Embryonic facial prominence (tissue), 1 donor: ENCODE measurements around the gene NACC2.

ENCODE experiments used
- DNase-seq: peaks from one replicate; pipeline ENCODE4 v3.0.0-alpha.2; 2016; ENCODE audit errors: extremely low spot score

NACC2 gene

DNA sequence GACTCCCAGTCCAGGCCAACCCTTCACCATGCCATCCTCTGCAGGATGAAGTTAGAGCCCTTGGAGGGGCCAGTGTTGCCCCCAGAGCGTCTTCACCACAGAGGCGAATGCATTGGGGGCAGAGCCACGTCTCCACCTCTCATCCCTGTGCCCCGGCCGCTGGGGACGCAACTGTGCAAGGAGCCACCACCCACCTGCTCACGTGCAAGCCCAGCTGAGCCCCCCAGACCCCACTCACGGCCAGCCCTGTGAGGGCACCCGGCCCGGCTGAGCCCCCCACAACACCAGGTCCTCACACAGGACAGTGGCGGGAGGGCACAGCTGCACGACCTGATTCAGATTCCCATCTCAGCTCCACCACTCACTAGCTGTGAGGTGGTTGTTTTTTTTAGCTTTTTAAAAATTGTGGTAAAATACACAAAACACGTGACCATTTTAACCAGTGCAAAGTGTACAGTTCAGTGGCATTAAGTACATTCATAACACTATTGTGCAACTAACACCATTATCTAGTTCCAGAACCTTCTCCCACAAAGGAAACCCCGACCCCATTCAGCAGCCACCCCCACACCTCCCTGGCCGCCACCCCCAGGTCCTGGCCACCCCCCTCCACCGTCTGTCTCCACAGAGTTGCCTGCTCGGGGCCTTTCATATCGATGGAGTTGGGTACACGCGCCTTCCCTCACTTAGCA is 100.4 kb downstream of the NACC2 start:
- DNase-seq, result no peak

- DNase-seq, result no peak
Observed at GRCh38 chr9:135993765-135994500, 101.2 kb downstream of the NACC2 start.

- no peak for DNase-seq
Observed at GRCh38 chr9:135993409-135993742, 101.7 kb downstream of the NACC2 start.

- no peak for DNase-seq
Observed at GRCh38 chr9:135992486-135993408, 102.3 kb downstream of the NACC2 start.

DNA sequence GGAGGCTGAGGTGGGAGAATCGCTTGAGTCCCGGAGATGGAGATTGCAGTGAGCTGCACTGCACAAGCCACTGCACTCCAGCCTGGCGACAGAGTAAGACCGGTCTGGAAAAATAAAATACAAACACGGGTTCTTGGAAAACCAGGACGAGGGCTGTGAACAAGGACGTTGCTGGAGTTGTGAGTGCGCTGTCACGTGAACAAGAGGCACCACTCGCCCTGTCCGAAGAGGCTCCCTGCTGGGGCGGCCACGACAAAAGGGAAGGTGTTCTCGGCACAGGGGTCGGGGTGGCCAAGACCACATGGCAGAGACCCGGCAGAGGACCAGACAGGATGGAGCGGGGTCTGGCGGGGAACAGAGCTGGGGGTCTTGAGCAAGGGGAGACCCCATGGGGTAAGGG is 103.3 kb downstream of the NACC2 start:
- DNase-seq, result no peak

DNA sequence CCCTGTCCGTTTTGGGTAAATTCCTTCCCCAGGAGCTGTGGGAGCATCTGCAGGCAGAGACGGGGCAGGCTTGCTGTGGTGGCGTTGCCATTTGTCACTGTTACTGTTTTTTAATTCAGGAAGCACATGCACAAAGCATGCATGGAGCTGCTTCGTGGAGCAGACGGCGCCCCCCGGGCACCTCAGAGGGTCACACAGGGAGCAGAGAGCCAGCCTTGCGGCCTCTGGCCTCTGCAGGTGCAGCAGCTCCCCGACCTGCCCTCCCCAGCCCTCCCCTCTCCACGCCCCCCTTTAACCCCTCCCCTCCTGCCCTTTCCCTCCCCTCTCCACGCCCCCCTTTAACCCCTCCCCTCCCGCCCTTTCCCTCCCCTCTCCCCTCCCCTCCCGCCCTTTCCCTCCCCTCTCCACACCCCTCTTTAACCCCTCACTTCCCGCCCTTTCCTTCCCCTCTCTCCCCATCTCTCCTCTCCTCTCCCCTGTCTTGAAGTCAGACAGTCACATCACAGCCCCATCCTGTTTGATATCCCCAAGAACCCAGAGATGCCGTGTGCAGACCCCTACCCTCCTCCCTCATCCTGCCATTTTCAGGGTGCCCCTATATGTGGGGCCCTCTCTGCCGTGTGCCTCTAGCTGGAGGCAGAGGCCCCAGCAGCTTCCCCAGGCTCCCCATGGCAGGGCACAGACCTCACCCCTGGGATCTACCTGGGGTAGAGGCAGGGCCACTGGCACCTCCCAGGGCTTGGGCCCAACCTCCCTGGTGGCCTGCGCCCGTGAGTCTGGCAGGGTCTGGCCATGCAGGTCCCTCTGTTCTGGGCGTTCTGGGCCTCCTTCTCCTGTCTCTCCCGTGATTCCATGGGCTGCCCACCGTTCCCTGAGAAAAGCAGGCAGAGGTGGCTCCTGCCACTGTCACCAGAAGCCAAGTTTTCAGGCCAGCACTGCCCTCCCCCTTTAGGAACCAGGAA is 104.3 kb downstream of the NACC2 start:
- peak; percentile 47 for DNase-seq

- DNase-seq, result no peak
Observed at GRCh38 chr9:135989722-135990467, 105.2 kb downstream of the NACC2 start.

GRCh38 chr9:135989157-135989556 is 105.9 kb downstream of the NACC2 start:
- DNase-seq, result no peak

DNA sequence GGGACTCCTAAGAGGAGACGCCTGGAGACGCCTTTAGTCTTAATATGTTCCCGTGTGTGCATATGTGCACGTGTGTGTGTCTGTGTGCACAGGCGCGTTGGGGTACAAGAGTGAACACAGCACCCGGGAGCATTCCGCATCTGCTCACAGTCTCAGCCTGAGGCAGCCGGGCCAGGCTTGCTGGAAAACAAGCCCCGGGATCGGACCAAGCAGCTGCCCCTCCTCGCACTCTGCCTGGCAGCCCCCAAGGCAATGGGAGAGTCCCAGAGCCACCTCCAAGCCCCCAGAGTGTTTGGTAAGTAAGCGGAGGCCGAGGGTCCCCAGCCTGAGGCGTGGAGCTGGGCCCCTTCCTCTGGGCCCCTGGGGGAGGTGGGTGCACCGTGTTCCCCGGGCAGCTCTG is 106.6 kb downstream of the NACC2 start:
- no peak for DNase-seq

GRCh38 chr9:135987838-135988404 is 107.2 kb downstream of the NACC2 start:
- no peak for DNase-seq

- DNase-seq, result no peak
Observed at GRCh38 chr9:135986605-135987004, 108.5 kb downstream of the NACC2 start.

DNA sequence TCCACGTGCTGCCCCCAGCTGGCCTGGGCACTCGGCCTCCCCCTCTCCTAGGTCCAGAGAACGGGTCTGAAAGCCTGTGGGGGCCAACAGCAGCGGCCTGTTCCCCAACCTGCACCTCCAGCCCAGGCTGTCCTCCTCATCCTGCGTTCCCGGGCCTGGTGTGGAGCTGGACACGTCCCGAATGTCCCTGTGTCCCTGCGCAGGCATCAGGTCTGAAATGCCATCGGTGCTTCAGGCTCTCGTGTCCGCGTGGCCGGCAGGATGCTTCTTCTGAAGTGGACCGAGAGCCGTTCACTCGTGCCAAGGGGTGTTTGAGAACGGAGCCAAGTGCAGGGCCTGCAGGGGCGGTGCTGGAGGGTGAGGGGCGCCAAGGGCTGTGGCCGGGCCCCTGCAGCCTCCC is 109.2 kb downstream of the NACC2 start:
- no peak for DNase-seq

DNA sequence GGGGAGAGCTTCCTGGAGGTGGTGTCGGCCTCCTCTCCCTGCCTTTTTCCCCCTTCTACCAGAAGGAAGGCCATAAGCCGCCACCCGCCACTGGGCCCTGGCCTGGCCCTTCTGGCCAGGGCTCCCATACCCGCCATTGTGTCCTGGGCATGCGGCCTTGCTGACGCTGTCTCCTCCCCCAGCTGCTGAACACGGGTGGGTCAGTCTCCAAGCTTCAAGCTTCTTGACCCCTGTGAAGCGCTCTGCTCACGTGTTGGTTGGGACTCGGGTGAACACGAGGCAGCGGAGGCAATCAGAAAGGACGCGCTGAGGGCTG is 109.7 kb downstream of the NACC2 start:
- no peak for DNase-seq

GRCh38 chr9:135984072-135984710 is 110.9 kb downstream of the NACC2 start:
- no peak for DNase-seq

GRCh38 chr9:135983208-135984071 is 111.6 kb downstream of the NACC2 start:
- no peak for DNase-seq

GRCh38 chr9:135982499-135983207 is 112.4 kb downstream of the NACC2 start:
- DNase-seq, result no peak

DNA sequence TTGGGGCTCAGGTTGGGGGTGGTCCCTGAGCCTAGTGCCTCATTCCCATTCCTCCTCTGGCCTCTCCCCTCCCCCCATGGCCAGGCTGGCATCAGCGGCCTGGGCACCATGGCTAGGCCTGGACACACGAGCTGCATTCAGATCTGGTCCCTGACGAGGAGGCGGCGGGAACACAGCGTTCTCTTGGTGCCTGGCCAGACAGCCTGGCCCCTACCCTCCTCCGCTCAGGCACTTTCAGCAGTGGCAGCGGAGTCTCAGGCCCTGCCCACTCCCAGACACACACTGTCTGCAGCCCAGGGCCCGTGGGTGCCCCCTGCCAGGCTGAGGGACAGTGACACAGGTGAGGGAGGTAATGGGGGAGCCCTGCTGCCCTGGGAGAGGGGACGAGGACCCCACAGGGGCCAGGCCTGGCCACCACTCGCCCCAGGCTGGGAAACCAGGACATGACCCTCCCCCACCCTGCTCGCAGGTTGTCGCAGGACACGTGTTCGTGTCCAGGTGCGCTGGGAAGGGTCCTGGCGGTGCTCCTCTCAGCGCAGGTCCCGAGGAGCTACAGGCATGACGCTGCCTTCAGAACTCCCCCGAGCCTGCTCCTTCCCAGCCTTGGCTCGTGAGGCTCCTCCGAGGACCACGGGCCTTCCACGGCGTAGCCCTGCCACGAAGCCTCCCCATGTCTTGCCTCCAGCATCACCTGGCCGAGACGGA is 114.0 kb downstream of the NACC2 start:
- no peak for DNase-seq
